HG03196 (cell line): ENCODE results near the gene SUSD2.
"Not testable (repeated sequence)": the region's sequence is repeated elsewhere in the genome, so short reads cannot be mapped to it uniquely, and the experiment has no call there.

ENCODE experiments used
- ATAC-seq: cut with Tn5 transposase; IDR thresholded peaks from one replicate; pipeline ENCODE4 v1.9.1; 2021; ENCODE audit not compliant: unreplicated experiment

SUSD2 gene, protein sequence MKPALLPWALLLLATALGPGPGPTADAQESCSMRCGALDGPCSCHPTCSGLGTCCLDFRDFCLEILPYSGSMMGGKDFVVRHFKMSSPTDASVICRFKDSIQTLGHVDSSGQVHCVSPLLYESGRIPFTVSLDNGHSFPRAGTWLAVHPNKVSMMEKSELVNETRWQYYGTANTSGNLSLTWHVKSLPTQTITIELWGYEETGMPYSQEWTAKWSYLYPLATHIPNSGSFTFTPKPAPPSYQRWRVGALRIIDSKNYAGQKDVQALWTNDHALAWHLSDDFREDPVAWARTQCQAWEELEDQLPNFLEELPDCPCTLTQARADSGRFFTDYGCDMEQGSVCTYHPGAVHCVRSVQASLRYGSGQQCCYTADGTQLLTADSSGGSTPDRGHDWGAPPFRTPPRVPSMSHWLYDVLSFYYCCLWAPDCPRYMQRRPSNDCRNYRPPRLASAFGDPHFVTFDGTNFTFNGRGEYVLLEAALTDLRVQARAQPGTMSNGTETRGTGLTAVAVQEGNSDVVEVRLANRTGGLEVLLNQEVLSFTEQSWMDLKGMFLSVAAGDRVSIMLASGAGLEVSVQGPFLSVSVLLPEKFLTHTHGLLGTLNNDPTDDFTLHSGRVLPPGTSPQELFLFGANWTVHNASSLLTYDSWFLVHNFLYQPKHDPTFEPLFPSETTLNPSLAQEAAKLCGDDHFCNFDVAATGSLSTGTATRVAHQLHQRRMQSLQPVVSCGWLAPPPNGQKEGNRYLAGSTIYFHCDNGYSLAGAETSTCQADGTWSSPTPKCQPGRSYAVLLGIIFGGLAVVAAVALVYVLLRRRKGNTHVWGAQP

GRCh38 chr22:24181088-24181995 lies at the start of gene SUSD2:
Gene SUSD2 (plus strand): TSS chr22:24181487. CDS start chr22:24181520, 33 bp downstream.
- no peak for ATAC-seq

DNA sequence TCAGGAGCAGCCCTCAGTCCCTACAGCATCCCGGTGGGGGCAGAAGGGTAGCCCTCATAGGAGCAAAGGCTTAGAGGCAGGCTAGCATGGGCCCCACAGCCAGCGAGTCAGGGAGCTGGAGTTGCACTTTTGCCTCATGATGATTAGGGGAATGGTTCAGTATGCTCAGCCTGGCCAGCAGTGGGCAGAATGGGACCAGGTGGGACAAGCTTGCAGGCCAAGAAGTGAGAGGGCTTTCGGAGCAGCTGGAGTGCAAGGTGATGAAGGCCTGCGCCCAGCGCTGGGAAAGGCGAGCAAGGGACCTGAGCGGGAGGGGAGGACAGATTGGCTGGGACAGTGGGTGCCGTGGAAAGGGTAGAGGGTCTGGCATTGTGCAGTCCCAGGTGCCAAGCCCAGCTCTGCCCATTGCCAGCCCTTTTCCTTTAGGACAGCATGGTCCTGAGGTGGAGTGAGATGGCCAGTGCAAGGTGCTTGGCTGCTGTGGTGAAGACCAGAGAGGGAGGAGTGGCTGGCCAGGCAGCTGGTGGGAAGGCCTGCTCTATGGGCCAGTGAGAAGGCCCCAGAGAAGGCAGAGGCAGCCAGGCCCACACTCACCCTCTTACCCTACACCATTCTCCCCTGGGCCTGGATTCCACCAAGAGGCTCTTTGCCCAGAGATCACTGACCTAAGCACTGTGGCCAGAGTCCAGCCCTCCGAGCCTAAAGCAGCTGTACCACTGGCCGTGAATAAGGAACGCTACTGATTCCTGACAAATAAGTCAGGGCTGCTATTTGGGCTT lies 47.9 kb upstream of the SUSD2 start:
- ATAC-seq: no peak

DNA sequence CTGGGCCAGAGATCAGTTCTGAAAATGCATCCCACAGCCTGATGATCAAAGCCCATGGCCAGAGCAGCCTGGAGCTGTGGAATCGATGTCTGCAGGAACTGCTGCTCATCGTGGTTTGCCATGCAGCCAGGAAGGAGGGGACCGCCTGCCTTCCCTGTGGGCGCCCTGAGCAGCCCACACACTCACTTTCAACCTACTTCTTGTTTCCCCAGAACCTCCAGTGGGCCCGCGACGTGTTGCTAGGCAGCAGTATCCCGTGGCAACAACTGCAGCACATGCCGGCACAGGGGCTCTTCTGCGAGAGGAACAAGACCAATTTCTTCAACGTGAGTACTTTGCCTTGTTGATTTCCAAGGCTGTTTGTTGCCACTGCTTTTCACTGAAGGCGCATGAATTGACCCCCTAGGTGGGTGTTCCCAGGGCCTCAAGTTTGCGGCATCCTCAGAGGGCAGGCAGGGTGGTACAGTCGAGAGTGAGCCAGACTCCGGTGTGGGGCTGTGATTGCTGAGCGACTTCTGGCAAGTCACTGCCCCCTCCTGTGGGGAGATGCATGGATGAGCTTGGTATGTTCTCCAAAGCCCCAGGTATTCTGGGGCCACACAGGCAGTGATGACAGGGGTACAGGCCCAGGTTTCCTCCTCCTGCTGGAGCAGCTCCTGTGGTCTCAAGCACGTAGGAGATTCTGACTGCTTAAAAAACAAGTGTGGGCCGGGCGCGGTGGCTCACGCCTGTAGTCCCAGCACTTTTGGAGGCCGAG lies 47.0 kb upstream of the SUSD2 start:
- no peak for ATAC-seq

- ATAC-seq: not testable (repeated sequence)
These were observed 44.8 kb upstream of the SUSD2 start for GRCh38 chr22:24136533-24136932.

- no peak for ATAC-seq
These were observed 43.7 kb upstream of the SUSD2 start for GRCh38 chr22:24137595-24137994.

DNA sequence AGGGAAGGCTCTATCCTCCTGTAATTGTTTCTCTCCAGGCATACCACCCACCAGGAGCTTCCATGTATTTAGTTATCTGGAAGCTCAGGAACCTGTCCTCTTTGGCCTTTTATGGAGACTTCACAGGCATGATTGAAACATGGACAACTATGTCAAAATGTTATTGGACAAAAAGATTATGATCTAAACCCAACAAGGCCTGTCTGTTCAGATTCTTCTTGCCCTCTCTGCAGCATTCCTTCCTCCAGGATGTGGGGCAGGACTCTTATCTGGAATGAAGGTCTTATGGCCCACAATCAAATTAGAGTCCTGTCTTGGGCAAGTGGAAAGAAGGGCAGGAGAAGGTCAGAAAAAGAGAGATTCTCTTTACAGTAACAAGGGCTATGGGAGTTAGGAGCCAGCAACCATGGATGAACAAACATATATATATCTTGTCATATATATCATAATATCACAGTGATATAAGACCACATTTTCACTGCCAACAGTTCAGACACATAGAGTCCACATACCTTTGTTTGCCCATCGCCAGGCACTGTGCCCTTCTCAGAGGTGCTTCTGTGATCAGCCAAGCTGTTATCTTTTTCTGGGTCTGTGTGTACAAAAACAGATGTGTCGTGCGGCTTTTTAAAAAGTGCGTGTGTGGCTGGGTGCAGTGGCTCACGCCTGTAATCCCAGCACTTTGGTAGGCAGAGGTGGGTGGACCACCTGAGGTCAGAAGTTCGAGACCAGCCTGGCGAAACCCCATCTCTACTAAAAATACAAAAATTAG lies 42.5 kb upstream of the SUSD2 start:
- ATAC-seq: no peak

GRCh38 chr22:24140357-24140756 lies 40.9 kb upstream of the SUSD2 start:
- no peak for ATAC-seq

GRCh38 chr22:24141586-24141985 lies 39.7 kb upstream of the SUSD2 start:
- ATAC-seq: no peak

DNA sequence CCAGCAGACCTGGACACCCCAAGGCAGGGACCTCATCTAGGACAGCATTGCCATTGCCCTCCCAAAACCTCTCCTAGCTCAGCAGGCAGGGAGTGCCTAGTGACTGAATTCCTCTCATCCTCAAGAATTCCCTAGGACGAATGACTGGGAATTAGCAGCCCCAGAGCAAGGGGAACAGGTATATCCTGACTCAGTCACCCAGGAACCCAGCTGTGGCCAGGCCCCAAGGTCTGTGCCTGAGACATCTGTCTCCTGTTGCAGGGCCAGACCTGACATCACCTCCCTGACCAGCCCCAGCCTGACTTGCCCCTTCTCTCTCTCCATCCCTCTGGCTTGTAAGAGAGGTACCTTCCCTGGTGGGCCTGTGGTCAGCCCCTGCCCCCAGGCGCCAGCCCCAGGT lies 39.0 kb upstream of the SUSD2 start:
- ATAC-seq: no peak

GRCh38 chr22:24142831-24143230 lies 38.5 kb upstream of the SUSD2 start:
- no peak for ATAC-seq

DNA sequence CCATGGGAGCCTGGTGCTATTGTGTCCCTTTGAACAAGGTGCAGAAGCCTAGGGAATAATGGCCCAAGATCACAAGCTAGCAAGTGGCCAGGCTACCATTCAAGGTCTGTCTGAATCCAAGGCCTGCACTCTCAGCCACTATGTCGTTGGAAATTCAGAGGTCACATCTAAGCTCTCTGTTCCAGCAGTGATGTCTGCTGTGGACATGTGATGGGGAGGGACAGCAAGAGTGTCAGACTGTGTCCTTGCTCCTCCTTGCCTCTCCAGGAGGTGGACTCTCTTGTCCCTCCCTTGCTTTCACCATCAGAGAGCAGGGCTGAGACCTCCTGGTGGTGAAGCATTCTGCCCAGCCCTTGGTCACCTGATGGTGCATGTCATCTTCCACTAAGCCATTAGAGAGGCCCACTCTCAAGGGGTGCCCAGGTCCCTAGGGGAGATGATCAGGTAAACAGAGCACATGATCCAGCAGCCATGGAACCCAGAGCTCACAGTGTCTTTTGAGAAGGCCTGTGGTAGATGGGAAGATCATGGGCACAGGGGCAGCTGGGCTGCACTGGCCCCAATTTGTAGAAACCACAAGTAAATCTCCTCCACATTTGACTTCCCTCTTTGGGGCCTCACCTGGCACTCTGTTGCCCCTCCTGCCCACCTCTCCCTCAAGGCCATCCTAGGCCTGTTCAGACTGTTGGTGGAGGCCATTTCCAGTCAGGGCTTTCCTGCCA lies 37.1 kb upstream of the SUSD2 start:
- ATAC-seq: no peak

- no peak for ATAC-seq
These were observed 36.6 kb upstream of the SUSD2 start for GRCh38 chr22:24144778-24145085.

DNA sequence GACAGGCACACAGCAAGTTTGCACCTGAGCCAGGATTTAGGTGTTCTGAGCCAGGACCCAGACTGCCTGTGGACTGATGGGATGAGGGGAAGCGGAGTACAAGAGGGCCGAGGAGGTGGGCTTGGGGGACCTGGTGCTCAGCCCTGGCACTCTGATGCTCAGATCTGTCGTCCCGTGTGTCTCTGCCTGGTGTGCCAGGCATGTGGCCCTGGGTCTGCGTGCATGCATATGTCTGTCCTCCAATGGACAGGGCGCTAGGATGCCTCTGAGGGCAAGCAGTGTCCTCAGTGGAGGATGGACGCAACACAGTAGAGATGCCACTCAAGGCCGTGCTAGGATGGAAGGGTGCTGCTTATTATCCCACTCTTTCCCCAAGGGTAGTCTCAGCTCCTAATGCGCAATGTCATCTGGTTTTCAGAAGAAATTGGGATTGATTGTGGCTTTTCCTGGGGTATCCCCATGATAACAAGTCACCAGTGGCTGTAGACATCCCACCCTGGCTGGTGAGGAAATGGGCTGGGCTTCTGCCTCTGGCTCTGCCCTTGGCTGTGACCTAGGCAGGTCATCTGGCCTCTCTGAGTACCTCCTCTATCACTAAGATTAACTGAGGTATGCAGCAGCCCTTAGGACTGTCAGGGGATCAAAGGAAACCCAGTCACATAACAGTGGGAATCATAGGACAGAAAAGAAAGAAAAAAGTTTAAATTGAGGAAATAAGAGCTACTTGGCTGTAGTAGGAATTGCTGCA lies 35.7 kb upstream of the SUSD2 start:
- ATAC-seq: no peak

DNA sequence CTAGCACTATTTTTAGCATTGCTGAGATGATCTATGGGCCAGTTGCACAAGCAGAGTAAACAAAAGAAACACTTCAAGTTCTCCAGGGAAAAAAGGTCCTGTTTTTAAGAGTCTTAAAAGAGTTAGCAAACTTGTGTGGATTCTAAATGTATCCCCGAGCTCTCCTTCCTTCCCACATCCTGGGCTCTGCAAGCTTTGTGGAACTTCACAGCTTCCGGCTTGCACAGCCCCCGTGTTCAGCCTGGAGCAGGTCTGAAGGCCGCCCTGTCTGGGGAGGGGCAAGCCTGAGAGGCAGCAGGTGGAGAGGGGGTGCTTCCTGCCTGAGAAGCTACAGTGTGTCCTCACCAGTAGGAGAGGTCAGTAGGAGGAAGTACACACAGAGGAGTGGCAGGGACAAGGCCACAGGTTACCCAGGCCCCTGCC lies 35.1 kb upstream of the SUSD2 start:
- ATAC-seq: no peak

DNA sequence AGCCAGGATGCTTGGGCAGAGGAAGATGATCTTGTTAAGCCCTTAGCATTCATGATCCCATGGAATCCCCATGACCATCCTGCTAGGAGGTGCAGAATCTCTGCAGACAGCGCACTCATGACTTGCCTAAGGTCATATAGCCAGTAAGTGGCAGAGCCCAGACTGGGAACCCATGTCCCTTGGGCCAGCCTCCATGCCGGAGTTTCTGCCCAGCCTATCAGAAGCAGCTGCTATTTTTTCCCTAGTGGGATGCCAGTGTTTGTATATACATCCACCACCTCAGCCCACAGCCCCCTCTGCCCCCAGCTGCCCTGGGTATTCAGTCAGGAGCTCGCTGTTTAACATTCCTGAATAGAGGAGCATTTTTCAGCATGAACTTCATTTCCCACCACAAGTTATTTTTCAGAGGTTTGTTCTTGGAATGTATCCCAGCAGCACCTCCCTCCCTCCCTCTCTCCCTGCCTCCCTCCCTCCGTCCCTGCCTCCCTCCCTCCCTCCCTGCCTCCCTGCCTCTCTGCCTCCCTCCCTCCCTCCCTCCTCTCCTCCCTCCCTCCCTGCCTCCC lies 34.4 kb upstream of the SUSD2 start:
- no peak for ATAC-seq

DNA sequence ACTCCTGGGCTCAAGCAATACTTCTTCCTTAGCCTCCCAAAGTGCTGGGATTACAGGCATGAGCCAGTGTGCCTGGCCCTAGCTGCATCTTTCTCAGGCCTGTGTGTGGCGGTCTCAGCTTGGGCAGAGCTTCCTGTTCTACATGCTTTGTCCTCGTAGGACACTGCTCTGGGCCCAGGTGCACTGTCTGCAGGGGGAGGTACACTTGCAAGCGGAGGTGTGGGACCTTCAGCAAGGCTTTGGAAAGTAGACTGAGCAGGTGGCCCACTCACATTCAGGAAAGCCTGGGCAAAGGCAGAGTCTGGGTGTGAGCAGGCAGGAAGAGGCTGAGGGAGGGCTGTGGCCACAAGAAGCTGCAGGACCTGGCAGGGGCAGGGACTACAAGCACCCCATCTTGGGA lies 33.6 kb upstream of the SUSD2 start:
- ATAC-seq: no peak
